Hematopoietic multipotent progenitor cell treated with erythropoietin and hydrocortisone succinate and interleukin-3 and kit ligand, for 15 days (in vitro differentiated cells): ENCODE data around the gene ZNHIT3.
"Not testable (repeated sequence)": the region's sequence is repeated elsewhere in the genome, so short reads cannot be mapped to it uniquely, and the experiment has no call there.

Experiments
- DNase-seq: peaks from one replicate; pipeline ENCODE4 v3.0.0-alpha.2; 2015; ENCODE audit warnings: low spot score

The ZNHIT3 gene

DNA sequence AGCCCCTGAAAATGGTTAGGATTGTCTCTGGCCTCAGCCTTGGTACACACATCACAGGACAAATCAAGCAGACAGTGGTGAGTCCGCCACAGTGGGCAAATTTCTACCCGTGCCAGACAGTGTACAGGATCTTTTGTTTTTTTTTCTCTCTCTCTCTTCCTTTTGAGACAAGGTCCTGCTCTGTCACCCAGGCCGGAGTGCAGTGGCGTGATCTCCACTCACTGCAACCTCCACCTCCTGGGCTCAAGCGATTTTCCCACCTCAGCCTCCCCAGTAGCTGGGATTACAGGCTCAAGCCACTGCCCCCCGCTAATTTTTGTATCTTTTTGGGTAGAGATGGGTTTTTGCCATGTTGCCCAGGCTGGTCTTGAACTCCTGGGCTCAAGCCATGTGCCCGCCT is 2.5 kb upstream of the ZNHIT3 start:
- DNase-seq, result not testable (repeated sequence)

GRCh38 chr17:36485027-36485426 is 1.5 kb upstream of the ZNHIT3 start:
- DNase-seq, result no peak

DNA sequence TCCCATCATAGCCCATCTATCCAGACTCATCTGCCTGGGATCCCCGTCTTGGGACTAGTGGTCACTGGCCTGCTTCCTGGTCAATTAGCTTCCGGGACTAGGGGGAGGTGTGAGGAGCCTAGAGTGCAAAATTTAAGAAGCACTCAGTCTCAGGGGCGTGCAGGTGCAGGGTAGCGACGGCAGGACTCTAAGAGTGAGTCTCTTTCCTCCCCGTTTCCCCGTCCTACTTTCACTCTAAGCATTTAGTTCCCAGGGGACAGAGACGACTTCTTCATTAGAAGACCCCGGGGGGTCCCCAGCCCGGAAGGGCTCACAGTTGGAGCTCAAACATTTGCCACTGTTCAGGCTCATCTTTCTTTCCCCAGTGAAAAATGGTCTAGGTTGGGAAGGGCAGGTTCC is 677 bp upstream of the ZNHIT3 start:
- DNase-seq, result no peak

GRCh38 chr17:36493956-36494355 is 7.5 kb downstream of the ZNHIT3 start:
- no peak for DNase-seq

DNA sequence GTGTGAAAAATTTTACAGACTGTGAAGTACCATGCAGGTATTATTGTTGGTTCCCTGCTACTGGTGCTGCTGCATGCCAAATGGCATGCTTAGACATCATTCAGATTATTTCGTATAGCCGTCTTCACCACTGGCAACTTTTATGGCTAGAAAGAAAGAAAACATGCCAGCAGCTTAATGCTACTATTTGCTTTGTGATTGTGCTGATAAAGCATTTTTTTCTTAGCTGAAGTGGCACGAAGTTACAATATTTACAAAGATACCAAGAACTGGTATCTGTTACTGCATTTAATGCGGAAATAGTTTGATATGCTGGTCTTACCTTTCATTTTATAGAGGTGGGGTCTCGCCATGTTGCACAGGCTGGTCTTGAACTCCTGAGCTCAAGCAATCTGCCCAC is 8.2 kb downstream of the ZNHIT3 start:
- no peak for DNase-seq

DNA sequence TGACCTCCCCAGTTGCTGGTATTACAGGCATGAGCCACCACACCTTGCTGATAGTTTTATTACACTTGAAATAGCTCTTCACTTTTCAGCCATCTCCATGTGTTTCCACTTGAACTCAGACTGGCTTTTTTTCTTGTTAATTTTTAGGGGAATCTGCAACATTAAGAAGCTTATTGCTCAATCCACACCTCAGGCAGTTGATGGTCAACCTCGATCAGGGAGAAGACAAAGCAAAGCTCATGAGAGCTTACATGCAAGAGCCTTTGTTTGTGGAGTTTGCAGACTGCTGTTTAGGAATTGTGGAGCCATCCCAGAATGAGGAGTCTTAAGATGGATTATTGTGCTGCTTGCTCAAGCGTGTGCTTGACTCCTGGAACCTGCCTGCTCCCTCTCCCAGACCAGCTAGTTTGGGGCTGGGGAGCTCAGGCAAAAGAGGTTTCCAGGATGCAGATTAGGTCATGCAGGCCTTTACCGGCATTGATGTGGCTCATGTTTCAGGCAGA is 8.6 kb downstream of the ZNHIT3 start:
- DNase-seq, result no peak

- DNase-seq, result no peak
These were observed 9.7 kb downstream of the ZNHIT3 start for GRCh38 chr17:36496018-36496789.

GRCh38 chr17:36498155-36498554 is 11.7 kb downstream of the ZNHIT3 start:
- DNase-seq, result no peak

- no peak for DNase-seq
These were observed 12.2 kb downstream of the ZNHIT3 start for GRCh38 chr17:36498560-36499300.

GRCh38 chr17:36500745-36501225 is 14.3 kb downstream of the ZNHIT3 start:
- DNase-seq, result no peak

GRCh38 chr17:36501351-36501750 is 14.9 kb downstream of the ZNHIT3 start:
- DNase-seq, result no peak

- DNase-seq, result no peak
These were observed 15.5 kb downstream of the ZNHIT3 start for GRCh38 chr17:36501963-36502362.

GRCh38 chr17:36503456-36504155 is 17.1 kb downstream of the ZNHIT3 start:
- no peak for DNase-seq

- no peak for DNase-seq
These were observed 17.7 kb downstream of the ZNHIT3 start for GRCh38 chr17:36504156-36504545.

DNA sequence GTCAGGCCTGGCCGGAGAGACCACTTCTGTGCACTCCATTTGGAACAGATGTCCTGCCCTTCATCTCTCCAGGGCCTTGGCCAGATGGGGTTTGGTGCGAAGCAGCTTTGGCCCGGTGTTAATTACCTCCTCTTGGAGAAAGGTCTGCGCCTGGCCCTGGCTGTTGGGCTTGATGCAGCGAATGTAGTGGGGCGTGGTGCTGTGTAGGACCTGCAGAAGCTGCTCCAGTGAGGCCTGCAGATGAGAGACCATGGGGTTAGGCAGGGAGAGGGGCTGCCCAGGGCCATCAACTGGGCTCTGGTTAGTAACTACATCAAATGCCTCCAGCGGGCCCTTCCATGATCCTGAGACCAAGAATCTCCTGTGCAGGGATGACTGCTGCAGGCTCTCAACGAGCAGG is 18.7 kb downstream of the ZNHIT3 start:
- DNase-seq, result no peak

DNA sequence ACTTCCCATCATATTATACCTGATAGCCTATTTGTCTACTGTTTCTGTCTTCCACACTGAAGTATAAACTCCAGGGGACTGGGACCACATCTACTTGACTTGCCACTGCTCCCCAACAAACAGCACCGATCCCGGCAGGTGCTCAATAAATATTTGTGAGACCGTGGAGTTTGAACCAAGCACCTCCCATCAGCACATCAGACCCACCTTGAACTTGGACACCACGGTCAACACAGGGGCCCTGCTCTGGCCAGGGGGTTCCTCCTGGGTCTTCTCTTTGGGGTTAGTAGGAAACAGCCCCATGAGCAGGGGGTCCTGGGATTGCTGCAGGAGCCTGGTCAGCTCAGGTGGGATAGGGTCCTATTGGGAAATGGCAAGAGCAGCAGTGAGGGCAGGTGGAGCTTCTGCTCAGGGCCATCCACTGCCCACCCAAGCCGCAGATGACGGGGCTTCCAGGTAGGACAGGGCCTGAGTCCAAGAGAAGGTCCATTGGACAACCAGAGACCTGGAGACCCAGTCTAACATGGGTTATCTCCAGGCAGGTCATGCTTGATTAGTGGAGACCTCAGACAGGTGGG is 19.9 kb downstream of the ZNHIT3 start:
- no peak for DNase-seq

DNA sequence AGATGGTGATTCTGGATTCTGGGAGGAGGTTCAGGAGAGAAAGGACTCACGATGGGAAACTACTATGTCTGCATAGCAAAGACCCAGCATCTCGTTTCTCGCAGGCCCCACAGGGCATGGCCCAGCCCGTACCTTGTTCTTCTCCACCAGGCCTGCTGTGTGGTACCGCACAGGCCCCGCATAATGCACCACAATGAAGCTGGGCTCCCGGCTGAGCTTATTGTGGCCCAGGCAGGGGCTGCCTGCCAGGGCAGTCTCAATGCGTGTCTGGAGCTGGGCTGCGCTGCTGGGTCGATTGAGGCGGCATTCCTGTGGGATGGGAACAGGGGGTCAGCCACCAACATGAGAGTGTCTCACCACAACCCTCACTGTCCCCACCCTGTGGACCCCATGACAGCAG is 20.4 kb downstream of the ZNHIT3 start:
- no peak for DNase-seq

DNA sequence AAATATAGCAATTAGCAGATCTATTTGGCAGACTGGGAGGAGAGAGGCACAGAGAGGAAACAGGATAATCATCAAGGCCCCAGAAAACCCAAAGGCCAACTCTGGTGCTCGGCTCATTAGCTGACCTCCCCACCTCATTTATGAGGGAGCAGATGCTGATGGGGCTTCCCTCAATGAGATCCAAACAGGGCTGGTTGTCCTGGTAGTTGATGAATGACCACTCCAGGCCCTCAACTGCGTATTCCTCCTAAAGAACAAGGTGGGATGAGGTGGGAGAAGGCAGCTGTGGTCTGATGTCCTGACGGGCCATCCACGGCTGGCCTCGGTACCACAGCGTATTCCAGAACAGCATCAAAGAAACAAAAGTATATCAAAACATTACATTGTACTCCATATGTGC is 20.8 kb downstream of the ZNHIT3 start:
- DNase-seq, result no peak

DNA sequence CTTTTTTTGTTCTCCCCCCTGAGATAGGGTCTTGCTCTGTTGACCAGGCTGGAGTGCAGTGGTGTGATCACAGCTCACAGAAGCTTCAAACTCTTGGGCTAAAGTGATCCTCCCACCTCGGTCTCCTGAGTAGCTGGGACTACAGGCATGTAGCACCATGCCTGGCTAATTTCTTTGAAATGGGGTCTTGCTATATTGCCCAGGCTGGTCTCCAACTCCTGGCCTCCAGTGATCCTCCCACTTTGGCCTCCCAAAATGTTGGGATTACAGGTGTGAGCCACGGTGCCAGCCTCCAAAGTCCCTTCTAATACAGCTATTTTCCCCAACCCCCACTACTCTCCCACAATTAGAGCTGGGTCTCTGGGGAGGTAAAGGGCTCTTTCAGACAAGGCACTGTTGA is 22.0 kb downstream of the ZNHIT3 start:
- not testable (repeated sequence) for DNase-seq

DNA sequence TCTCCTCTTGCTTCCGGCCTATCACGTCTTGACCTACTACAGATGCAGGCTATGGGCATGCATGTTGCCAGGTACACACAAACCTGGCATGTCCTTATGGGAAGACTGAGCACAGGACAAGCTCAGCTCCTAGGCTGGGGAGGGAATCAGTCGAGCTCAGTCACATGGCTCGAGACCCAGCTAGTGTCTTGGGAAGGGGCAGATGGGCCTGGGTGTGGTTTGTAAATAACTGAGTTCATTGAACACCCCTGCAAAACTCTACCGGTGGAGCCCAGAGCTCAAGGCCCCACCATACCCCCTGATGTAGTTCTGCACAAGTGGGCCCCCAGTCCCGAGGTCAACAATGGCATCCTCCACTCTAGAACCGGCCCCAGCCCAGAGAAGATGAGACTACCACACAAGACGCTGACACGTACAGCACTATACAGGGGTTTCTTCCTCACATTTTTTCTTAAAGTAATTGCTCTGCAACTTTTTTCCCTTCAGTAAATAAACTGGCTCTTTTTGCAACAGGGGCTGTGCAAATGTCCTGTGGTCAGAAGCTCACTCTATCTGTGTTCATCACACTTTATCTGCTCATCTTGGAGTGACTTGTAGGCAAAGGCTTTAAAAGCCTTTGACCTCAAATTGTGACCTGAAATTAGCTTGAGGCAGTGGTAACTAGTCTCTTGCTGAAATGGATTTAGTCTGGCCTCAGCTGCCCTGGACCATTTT is 22.9 kb downstream of the ZNHIT3 start:
- no peak for DNase-seq

- DNase-seq, result no peak
These were observed 24.2 kb downstream of the ZNHIT3 start for GRCh38 chr17:36510636-36511035.

- DNase-seq, result no peak
These were observed 24.7 kb downstream of the ZNHIT3 start for GRCh38 chr17:36511216-36511615.
